CD4-positive, alpha-beta T cell (primary cell): ENCODE data around the gene TMEM30B. TPM values are rescaled to one million over a fixed set of nuclear protein-coding genes. Genes with fewer than 3 reads are reported as not detected.

Source experiments
- ATAC-seq: fragments of 200-7000 bp; cut with Tn5 transposase; one replicate; pipeline ENCODE4 v1.10.0; 2022; ENCODE audit warnings: mild to moderate bottlenecking; ENCODE audit not compliant: poor library complexity
- CTCF ChIA-PET: fragments of 350-600 bp; sonication (Branson Sonifier 250); formaldehyde crosslinking; loops from one replicate; lab custom pipeline; 2021; ENCODE audit warnings: antibody characterized with exemption, inconsistent platforms; lab: Charles Lee
- POLR2A ChIA-PET: fragments of 350-600 bp; sonication (Branson Sonifier 250); formaldehyde crosslinking; loops from one replicate; lab custom pipeline; 2021; ENCODE audit warnings: antibody characterized with exemption, inconsistent platforms; lab: Charles Lee
- DNase-seq, 14 experiments: peaks; one replicate each; pipeline ENCODE4 v3.0.0-alpha.2; 2013 to 2020; ENCODE audit warnings: mixed read lengths in 2 of 14
- H3K27ac ChIP-seq, 2 donors: one replicate each; pipeline versions ENCODE4 v1.5.1 to v1.7.0; 2013; ENCODE audit warnings: low read length in 2 of 2, low read depth in 1 of 2, mild to moderate bottlenecking in 1 of 2
- H3K27me3 ChIP-seq, 2 experiments: 1 replicate in 1 of 2; 2 replicates in 1 of 2; pipeline versions ENCODE4 v1.6.1 to v1.7.0; 2013; ENCODE audit warnings: low read length in 2 of 2, control low read depth in 1 of 2, mild to moderate bottlenecking in 1 of 2, moderate library complexity in 1 of 2; ENCODE audit not compliant: insufficient read depth in 2 of 2, control insufficient read depth in 1 of 2
- H3K36me3 ChIP-seq: one replicate; pipeline ENCODE4 v1.6.1; 2013; ENCODE audit warnings: low read length, control low read depth; ENCODE audit not compliant: insufficient read depth
- H3K4me1 ChIP-seq: one replicate; pipeline ENCODE4 v1.6.1; 2013; ENCODE audit warnings: low read length, control low read depth; ENCODE audit not compliant: insufficient read depth
- H3K4me3 ChIP-seq: one replicate; pipeline ENCODE4 v1.5.1; 2013; ENCODE audit warnings: mild to moderate bottlenecking, low read length, moderate library complexity
- H3K9me3 ChIP-seq, 2 experiments: 1 replicate in 1 of 2; 2 replicates in 1 of 2; pipeline versions ENCODE4 v1.6.1 to v1.7.0; 2013; ENCODE audit warnings: low read length in 2 of 2, mild to moderate bottlenecking in 2 of 2, control low read depth in 1 of 2, moderate library complexity in 1 of 2; ENCODE audit not compliant: control insufficient read depth in 1 of 2, insufficient read depth in 1 of 2
- H3K27ac Mint-ChIP-seq: one replicate; pipeline ENCODE4 v1.8.0; 2020; ENCODE audit warnings: mixed read lengths
- H3K27me3 Mint-ChIP-seq: one replicate; pipeline ENCODE4 v1.8.0; 2021; ENCODE audit warnings: mixed read lengths
- H3K36me3 Mint-ChIP-seq: one replicate; pipeline ENCODE4 v1.8.0; 2021; ENCODE audit warnings: low read depth, mixed read lengths
- H3K4me1 Mint-ChIP-seq: one replicate; pipeline ENCODE4 v1.8.0; 2021; ENCODE audit warnings: low read depth, mixed read lengths
- H3K4me3 Mint-ChIP-seq: one replicate; pipeline ENCODE4 v1.8.0; 2020; ENCODE audit warnings: mild to moderate bottlenecking, mixed read lengths
- H3K9me3 Mint-ChIP-seq: one replicate; pipeline ENCODE4 v1.8.0; 2020; ENCODE audit warnings: mixed read lengths
- CTCF ChIP-seq: fragments of 200-600 bp; IDR thresholded peaks from one replicate; pipeline ENCODE4 v1.8.0; 2022; ENCODE audit warnings: antibody characterized with exemption, mild to moderate bottlenecking
- intact Hi-C, 2 experiments: fragments of 100-400 bp; cut with DNase I in 1 of 2; cut with micrococcal nuclease in 1 of 2; formaldehyde crosslinking; loops; one replicate each; pipeline versions ENCODE4 v1.15.1 to v1.9.0; 2023 to 2025; cut with DNase I, micrococcal nuclease
- total RNA-seq, 174 experiments: library from RNA in 2 of 174; stranded (reverse) in 2 of 174; gene quantifications; one replicate each; pipeline ENCODE4 v1.2.3 and lab custom pipeline; 2021 to 2026

Gene TMEM30B
- total RNA-seq, 2 experiments from 2014 or later, result 8.9 to 9.1 TPM

GRCh38 chr14:61256826-61257468, 24.2 kb downstream of the TMEM30B start:
- TF ChIP-seq CTCF, result no peak
- intact Hi-C loops, result loop anchor here (10.0 kb wide), 2 partner anchors 1062 to 1192 kb away; no protein-coding TSS in a partner anchor
- H3K27me3 Mint-ChIP-seq, result peaks cover 57% of the 10 kb centered on the region

GRCh38 chr14:61255968-61256367, 25.2 kb downstream of the TMEM30B start:
- no peak for ATAC-seq
- H3K27me3 ChIP-seq, result peaks cover 5 to 20% of the 10 kb centered on the region in 2 experiments
- H3K4me3 ChIP-seq, result no peak overlapping the region
- Mint-ChIP-seq H3K36me3 (no peaks in the 10 kb centered on the region), H3K9me3 (no peaks in the 10 kb centered on the region), H3K27me3 (peaks cover 54% of the 10 kb centered on the region), H3K27ac (no peak overlapping the region), H3K4me1 (no peaks in the 10 kb centered on the region), H3K4me3 (no peak overlapping the region)
- no peak for DNase-seq
- no peak overlapping the region for H3K27ac ChIP-seq
- intact Hi-C loops, result loop anchor here (10.0 kb wide), 2 partner anchors 1061 to 1191 kb away; no protein-coding TSS in a partner anchor
- ChIA-PET POLR2A (no interaction called here), CTCF (no interaction called here)
- H3K9me3 ChIP-seq, result no peaks in the 10 kb centered on the region
- H3K4me1 ChIP-seq, result peaks cover 2% of the 10 kb centered on the region
- H3K36me3 ChIP-seq, result no peaks in the 10 kb centered on the region
- no peak for TF ChIP-seq CTCF

More at GRCh38 chr14:61256826-61257468, 24.2 kb downstream of the TMEM30B start:
- DNase-seq (no peak), ATAC-seq (no peak)
- Mint-ChIP-seq H3K4me1 (no peaks in the 10 kb centered on the region), H3K36me3 (no peaks in the 10 kb centered on the region), H3K27ac (no peak overlapping the region), H3K9me3 (no peaks in the 10 kb centered on the region), H3K4me3 (no peak overlapping the region)
- Histone ChIP-seq H3K27ac (no peak overlapping the region), H3K27me3 (peaks cover 5 to 20% of the 10 kb centered on the region in 2 experiments), H3K9me3 (no peaks in the 10 kb centered on the region), H3K4me1 (peaks cover 2% of the 10 kb centered on the region), H3K4me3 (no peak overlapping the region), H3K36me3 (no peaks in the 10 kb centered on the region)
- CTCF ChIA-PET, result no interaction called here
- POLR2A ChIA-PET, result no interaction called here

- Histone ChIP-seq H3K36me3 (no peaks in the 10 kb centered on the region), H3K4me3 (no peak overlapping the region), H3K27ac (no peak overlapping the region), H3K4me1 (peaks cover 2% of the 10 kb centered on the region), H3K27me3 (peaks cover 5 to 20% of the 10 kb centered on the region in 2 experiments), H3K9me3 (no peaks in the 10 kb centered on the region)
- H3K36me3 Mint-ChIP-seq, result no peaks in the 10 kb centered on the region
- no peak for ATAC-seq
- no peak overlapping the region for H3K4me3 Mint-ChIP-seq
- ChIA-PET CTCF (no interaction called here), POLR2A (no interaction called here)
- TF ChIP-seq CTCF, result no peak
- peaks cover 53% of the 10 kb centered on the region for H3K27me3 Mint-ChIP-seq
- intact Hi-C loops, result loop anchor here (5.0 to 10.0 kb wide), 4 partner anchors 228 to 1190 kb away; no protein-coding TSS in a partner anchor
- H3K9me3 Mint-ChIP-seq, result no peaks in the 10 kb centered on the region
- H3K27ac Mint-ChIP-seq, result no peak overlapping the region
- DNase-seq, result no peak
- no peaks in the 10 kb centered on the region for H3K4me1 Mint-ChIP-seq
Observed at GRCh38 chr14:61254808-61255526, 26.2 kb downstream of the TMEM30B start.
